KMS-11 (cell line): ENCODE results near the gene DNLZ.

Experiments
- H2AFZ ChIP-seq: fragments of 200-600 bp; sonication (generic); 2 replicates; pipeline ENCODE4 v1.6.1; 2016; ENCODE audit warnings: antibody characterized with exemption, mixed run types, low read depth
- H3K27ac ChIP-seq: fragments of 200-600 bp; sonication (generic); 2 replicates; pipeline ENCODE4 v1.6.1; 2016; ENCODE audit warnings: mild to moderate bottlenecking, mixed run types
- H3K27me3 ChIP-seq: fragments of 200-600 bp; sonication (generic); 2 replicates; pipeline ENCODE4 v1.6.1; 2017; ENCODE audit warnings: mild to moderate bottlenecking, low read depth, mixed run types, moderate library complexity; ENCODE audit not compliant: insufficient read depth
- H3K36me3 ChIP-seq: fragments of 200-600 bp; sonication (generic); 2 replicates; pipeline ENCODE4 v1.6.1; 2017; ENCODE audit warnings: mild to moderate bottlenecking, mixed run types; ENCODE audit not compliant: insufficient read depth
- H3K4me1 ChIP-seq: fragments of 200-600 bp; sonication (generic); 2 replicates; pipeline ENCODE4 v1.6.1; 2016; ENCODE audit warnings: mild to moderate bottlenecking, low read depth, mixed run types; ENCODE audit not compliant: poor library complexity, severe bottlenecking
- H3K4me2 ChIP-seq: fragments of 200-600 bp; sonication (generic); 2 replicates; pipeline ENCODE4 v1.7.0; 2016; ENCODE audit warnings: mild to moderate bottlenecking, mixed run types
- H3K4me3 ChIP-seq: fragments of 200-600 bp; sonication (generic); IDR thresholded peaks from 2 replicates; pipeline ENCODE4 v1.6.1; 2017; ENCODE audit warnings: low read depth, low read length, mixed read lengths; ENCODE audit not compliant: insufficient read depth
- H3K79me2 ChIP-seq: fragments of 200-600 bp; sonication (generic); 2 replicates; pipeline ENCODE4 v1.6.1; 2016; ENCODE audit warnings: low read depth, mixed run types; ENCODE audit not compliant: insufficient read depth
- H3K9ac ChIP-seq: fragments of 200-600 bp; sonication (generic); 2 replicates; pipeline ENCODE4 v1.6.1; 2016; ENCODE audit warnings: mild to moderate bottlenecking, mixed run types
- H4K20me1 ChIP-seq: fragments of 200-600 bp; sonication (generic); 2 replicates; pipeline ENCODE4 v1.6.1; 2016; ENCODE audit warnings: mild to moderate bottlenecking, mixed run types; ENCODE audit not compliant: insufficient read depth
- CTCF ChIP-seq: fragments of 200-600 bp; sonication (generic); conservative IDR thresholded peaks from 2 replicates; pipeline ENCODE4 v1.6.1; 2017; ENCODE audit warnings: low read depth, mild to moderate bottlenecking, antibody characterized with exemption, low read length, moderate library complexity, mixed read lengths

Gene DNLZ

GRCh38 chr9:136336881-136337280 is 26.7 kb downstream of the DNLZ start:
- no peak overlapping the region for H3K27ac ChIP-seq
- no peaks in the 10 kb centered on the region for H4K20me1 ChIP-seq
- H3K9ac ChIP-seq, result no peak overlapping the region
- no peak overlapping the region for H3K4me2 ChIP-seq
- H3K4me3 ChIP-seq, result no peak overlapping the region
- peaks cover 81% of the 10 kb centered on the region for H3K27me3 ChIP-seq
- H3K36me3 ChIP-seq, result no peaks in the 10 kb centered on the region
- no peak overlapping the region for H2AFZ ChIP-seq
- no peak for TF ChIP-seq CTCF
- peaks cover 5% of the 10 kb centered on the region for H3K4me1 ChIP-seq
- H3K79me2 ChIP-seq, result no peaks in the 10 kb centered on the region

GRCh38 chr9:136336156-136336870 is 27.2 kb downstream of the DNLZ start:
- no peak overlapping the region for H3K9ac ChIP-seq
- no peak for TF ChIP-seq CTCF
- H2AFZ ChIP-seq, result no peak overlapping the region
- no peaks in the 10 kb centered on the region for H4K20me1 ChIP-seq
- H3K4me1 ChIP-seq, result peaks cover 7% of the 10 kb centered on the region
- peaks cover 81% of the 10 kb centered on the region for H3K27me3 ChIP-seq
- no peaks in the 10 kb centered on the region for H3K79me2 ChIP-seq
- H3K4me3 ChIP-seq, result no peak overlapping the region
- no peak overlapping the region for H3K27ac ChIP-seq
- H3K36me3 ChIP-seq, result no peaks in the 10 kb centered on the region
- no peak overlapping the region for H3K4me2 ChIP-seq

- Histone ChIP-seq H4K20me1 (no peaks in the 10 kb centered on the region), H3K36me3 (no peaks in the 10 kb centered on the region), H3K79me2 (no peaks in the 10 kb centered on the region), H3K4me3 (no peak overlapping the region), H3K9ac (no peak overlapping the region), H3K4me2 (no peak overlapping the region), H3K27me3 (peaks cover 89% of the 10 kb centered on the region), H3K4me1 (peaks cover 7% of the 10 kb centered on the region), H3K27ac (no peak overlapping the region), H2AFZ (no peak overlapping the region)
- TF ChIP-seq CTCF, result no peak
Observed at GRCh38 chr9:136335296-136336155, 28.0 kb downstream of the DNLZ start.

GRCh38 chr9:136334541-136334940 is 29.0 kb downstream of the DNLZ start:
- no peaks in the 10 kb centered on the region for H3K79me2 ChIP-seq
- peaks cover 7% of the 10 kb centered on the region for H3K4me1 ChIP-seq
- no peak overlapping the region for H3K27ac ChIP-seq
- no peak overlapping the region for H3K9ac ChIP-seq
- H3K27me3 ChIP-seq, result peaks cover 96% of the 10 kb centered on the region
- no peaks in the 10 kb centered on the region for H4K20me1 ChIP-seq
- H2AFZ ChIP-seq, result no peak overlapping the region
- H3K4me3 ChIP-seq, result no peak overlapping the region
- no peak for TF ChIP-seq CTCF
- H3K36me3 ChIP-seq, result no peaks in the 10 kb centered on the region
- H3K4me2 ChIP-seq, result no peak overlapping the region
